GM12878 (cell line): ENCODE measurements around the gene LZIC. TPM values are rescaled to one million over a fixed set of nuclear protein-coding genes. Genes with fewer than 3 reads are reported as not detected.

ENCODE experiments used
- BCLAF1 ChIP-seq: fragments of 450-650 bp; IDR thresholded peaks from 2 replicates; pipeline ENCODE4 v1.6.1; 2017; ENCODE audit warnings: antibody characterized with exemption, mild to moderate bottlenecking, moderate library complexity
- E2F8 ChIP-seq: fragments of 450-650 bp; IDR thresholded peaks from 2 replicates; pipeline ENCODE4 v1.6.1; 2018; ENCODE audit warnings: mild to moderate bottlenecking, low read depth, moderate library complexity; ENCODE audit not compliant: partially characterized antibody
- EGR1 ChIP-seq, 2 experiments: IDR thresholded peaks; 1 replicate in 1 of 2; 2 replicates in 1 of 2; pipeline ENCODE4 v1.6.1; 2011 to 2012; ENCODE audit warnings: low read depth in 2 of 2, low read length in 2 of 2, borderline replicate concordance in 1 of 2, mild to moderate bottlenecking in 1 of 2, moderate library complexity in 1 of 2
- FOXM1 ChIP-seq: IDR thresholded peaks from 2 replicates; pipeline ENCODE4 v1.6.1; 2012; ENCODE audit warnings: low read depth, mild to moderate bottlenecking, inconsistent platforms, low read length, moderate library complexity
- HCFC1 ChIP-seq: fragments of 150-350 bp; IDR thresholded peaks from 2 replicates; pipeline ENCODE4 v1.6.1; 2014; ENCODE audit warnings: low read length
- JUND ChIP-seq: IDR thresholded peaks from 2 replicates; pipeline ENCODE4 v1.6.1; 2012; ENCODE audit warnings: low read depth, mild to moderate bottlenecking, low read length, improper control_type of control experiment, moderate library complexity
- MEF2A ChIP-seq: IDR thresholded peaks from 2 replicates; pipeline ENCODE4 v1.6.1; 2011; ENCODE audit warnings: low read depth, mild to moderate bottlenecking, low read length, moderate library complexity; ENCODE audit not compliant: insufficient read depth
- MXI1 ChIP-seq: fragments of 150-350 bp; IDR thresholded peaks from 2 replicates; pipeline ENCODE4 v1.6.1; 2011; ENCODE audit warnings: low read depth, mild to moderate bottlenecking, inconsistent platforms, low read length, improper control_type of control experiment
- NFYA ChIP-seq: IDR thresholded peaks from 2 replicates; pipeline ENCODE4 v1.6.1; 2011; ENCODE audit warnings: low read depth, mild to moderate bottlenecking, low read length, improper control_type of control experiment, borderline replicate concordance
- NR2C1 ChIP-seq: fragments of 450-650 bp; IDR thresholded peaks from 2 replicates; pipeline ENCODE4 v1.6.1; 2017; ENCODE audit warnings: antibody characterized with exemption, mild to moderate bottlenecking, moderate library complexity
- NR2C2 ChIP-seq: IDR thresholded peaks from 2 replicates; pipeline ENCODE4 v1.6.1; 2011; ENCODE audit warnings: borderline replicate concordance, low read depth; ENCODE audit not compliant: control insufficient read depth, insufficient read length
- PAX5 ChIP-seq: IDR thresholded peaks from 2 replicates; pipeline ENCODE4 v1.6.1; 2011; ENCODE audit warnings: low read depth, low read length, borderline replicate concordance
- PKNOX1 ChIP-seq: fragments of 450-650 bp; IDR thresholded peaks from 2 replicates; pipeline ENCODE4 v1.6.1; 2016; ENCODE audit warnings: mild to moderate bottlenecking
- RB1 ChIP-seq: fragments of 450-650 bp; formaldehyde crosslinking; IDR thresholded peaks from 2 replicates; pipeline ENCODE4 v1.6.1; 2017; ENCODE audit warnings: mild to moderate bottlenecking, borderline replicate concordance
- RELA ChIP-seq: fragments of 450-650 bp; IDR thresholded peaks from 2 replicates; pipeline ENCODE4 v1.8.0; 2014; ENCODE audit warnings: borderline replicate concordance; ENCODE audit not compliant: partially characterized antibody
- TAF1 ChIP-seq: IDR thresholded peaks from 2 replicates; pipeline ENCODE4 v1.6.1; 2011; ENCODE audit warnings: mild to moderate bottlenecking, low read depth, low read length, borderline replicate concordance
- YY1 ChIP-seq: IDR thresholded peaks from 2 replicates; pipeline ENCODE4 v1.6.1; 2011; ENCODE audit warnings: low read depth, mild to moderate bottlenecking, low read length
- ZNF24 ChIP-seq: fragments of 450-650 bp; IDR thresholded peaks from 2 replicates; pipeline ENCODE4 v1.6.1; 2017; ENCODE audit warnings: antibody characterized with exemption, mild to moderate bottlenecking
- polyA plus RNA-seq, 11 experiments: library from polyadenylated mRNA; depleted of rRNA in 4 of 11; unstranded in 6 of 11; stranded (reverse) in 5 of 11; fragments of >200 nt; fragmentation: Nextera tagmentation in 4 of 11; fragmentation: Illumina TruSeq in 1 of 11; extraction: Ambion mirVana in 4 of 11; extraction: Trizol in 1 of 11; gene quantifications; 1 replicate in 1 of 11; 2 replicates in 10 of 11; pipeline versions ENCODE4 v1.2.1 to v1.2.3, GENCODE V29; 2011 to 2016; ENCODE audit warnings: inconsistent platforms in 2 of 11, missing spikeins in 2 of 11, low read depth in 1 of 11
- total RNA-seq, 4 experiments: library from RNA; depleted of rRNA in 3 of 4; stranded (reverse); fragments of >200 nt in 3 of 4; fragmentation: Illumina TruSeq in 1 of 4; extraction: Trizol in 1 of 4; gene quantifications; 2 replicates each; pipeline versions ENCODE4 v1.2.1 to v1.2.3, GENCODE V29; 2013 to 2021

The LZIC gene
- total and polyA plus RNA-seq, 10 of the 15 experiments (the other 5 are each of a cell fraction or from before 2014, with no cell fraction given): 7.3 to 30.3 (median 17.1) TPM

GRCh38 chr1:9942939-9943788 lies at the start of gene LZIC, which contains the start of gene NMNAT1 (continued):
- TF ChIP-seq RB1: peak; percentile 99; the same call in 1 of the 2 replicates
- peak; percentile 9 to 95; a peak in 2 of 3 replicates for TF ChIP-seq EGR1 (IDR thresholded peaks at IDR 0.05; ENCODE audit: borderline replicate concordance in 1 of 2, low read depth in 2 of 2, low read length in 2 of 2)
- TF ChIP-seq YY1: peak; percentile 87
- TF ChIP-seq TAF1: peak; percentile 91
- no peak for TF ChIP-seq JUND
- TF ChIP-seq NR2C2: no peak
- no peak for TF ChIP-seq BCLAF1
- TF ChIP-seq PKNOX1: peak; percentile 88
- TF ChIP-seq FOXM1: peak; percentile 58; the same call in 1 of the 2 replicates
- TF ChIP-seq PAX5: peak; percentile 86
- 0 out of 2 replicates have a peak, but pooled peaks have one; percentile 28 for TF ChIP-seq MEF2A
- TF ChIP-seq ZNF24: peak; percentile 68; the same call in 1 of the 2 replicates
- TF ChIP-seq HCFC1: peak; percentile 90
- TF ChIP-seq E2F8: peak; percentile 93
- TF ChIP-seq NR2C1: peak; percentile 86
- TF ChIP-seq NFYA: no peak
- TF ChIP-seq MXI1: peak; percentile 70
- peak; percentile 98 for TF ChIP-seq RELA
